ENCODE measurements around the gene FAM193A. TPM values are rescaled to one million over a fixed set of nuclear protein-coding genes. Genes with fewer than 3 reads are reported as not detected.
"Not testable (repeated sequence)": the region's sequence is repeated elsewhere in the genome, so short reads cannot be mapped to it uniquely, and the experiment has no call there.

FAM193A gene
- total RNA-seq, 1 donor from 2014 or later = 28.8 TPM

- Mint-ChIP-seq H3K27me3 (ENCODE audit: low read depth, unreplicated experiment) (no peaks in the 10 kb centered on the region), H3K36me3 (ENCODE audit: low read depth, unreplicated experiment) (no peaks in the 10 kb centered on the region), H3K4me1 (ENCODE audit: low read depth, unreplicated experiment) (peaks cover 5% of the 10 kb centered on the region), H3K4me3 (ENCODE audit: unreplicated experiment) (peak overlapping the region; percentile 89), H3K9me3 (ENCODE audit: unreplicated experiment) (no peaks in the 10 kb centered on the region), H3K27ac (ENCODE audit: unreplicated experiment) (peak overlapping the region; percentile 95)
- DNase-seq (ENCODE audit: low read depth) (no peak), FAIRE-seq (no peak)
- Histone ChIP-seq H3K4me1 (ENCODE audit: insufficient read depth, low read length) (peaks cover 16% of the 10 kb centered on the region), H3K27me3 (ENCODE audit: insufficient read depth, low read length) (no peaks in the 10 kb centered on the region), H3K4me3 (ENCODE audit: insufficient read depth, low read depth, low read length) (peak overlapping the region; percentile 72), H3K27ac (ENCODE audit: low read depth, low read length) (peak overlapping the region; percentile 92), H3K4me2 (ENCODE audit: low read length) (peak overlapping the region; percentile 99), H3K9ac (ENCODE audit: low read length) (peak overlapping the region; percentile 97), H4K20me1 (ENCODE audit: insufficient read depth, low read length) (peaks cover 25% of the 10 kb centered on the region), H3K9me3 (ENCODE audit: insufficient read depth, low read depth, low read length) (no peaks in the 10 kb centered on the region), H2AFZ (ENCODE audit: low read depth, low read length) (peak overlapping the region; percentile 87), H3K79me2 (ENCODE audit: insufficient read depth, low read length) (peaks cover 33% of the 10 kb centered on the region), H3K36me3 (ENCODE audit: insufficient read depth, low read length) (no peaks in the 10 kb centered on the region)
- TF ChIP-seq CTCF (IDR thresholded peaks at IDR 0.05; ENCODE audit: insufficient read depth, low read depth, low read length) (no peak), EZH2 (IDR thresholded peaks at IDR 0.05; ENCODE audit: insufficient read depth, low read length) (no peak)
Observed at GRCh38 chr4:2534904-2535375, 1.5 kb upstream of the FAM193A start.

GRCh38 chr4:2535376-2536192 is 863 bp upstream of the FAM193A start:
- H2AFZ ChIP-seq (ENCODE audit: low read depth, low read length) = peak overlapping the region; percentile 87
- Mint-ChIP-seq H3K27ac (ENCODE audit: unreplicated experiment) (peak overlapping the region; percentile 97), H3K4me1 (ENCODE audit: low read depth, unreplicated experiment) (peaks cover 5% of the 10 kb centered on the region), H3K9me3 (ENCODE audit: unreplicated experiment) (no peaks in the 10 kb centered on the region), H3K27me3 (ENCODE audit: low read depth, unreplicated experiment) (no peaks in the 10 kb centered on the region), H3K4me3 (ENCODE audit: unreplicated experiment) (peak overlapping the region; percentile 89), H3K36me3 (ENCODE audit: low read depth, unreplicated experiment) (no peaks in the 10 kb centered on the region)
- H3K27me3 ChIP-seq (ENCODE audit: insufficient read depth, low read length) = no peaks in the 10 kb centered on the region
- peak overlapping the region; percentile 92 for H3K27ac ChIP-seq (ENCODE audit: low read depth, low read length)
- H3K4me3 ChIP-seq (ENCODE audit: insufficient read depth, low read depth, low read length) = peak overlapping the region; percentile 72
- H3K9me3 ChIP-seq (ENCODE audit: insufficient read depth, low read depth, low read length) = no peaks in the 10 kb centered on the region
- FAIRE-seq (no peak), DNase-seq (ENCODE audit: low read depth) (peak; percentile 11)
- TF ChIP-seq EZH2 (IDR thresholded peaks at IDR 0.05; ENCODE audit: insufficient read depth, low read length) = no peak
- H3K36me3 ChIP-seq (ENCODE audit: insufficient read depth, low read length) = no peaks in the 10 kb centered on the region
- peak overlapping the region; percentile 99 for H3K4me2 ChIP-seq (ENCODE audit: low read length)
- peaks cover 28% of the 10 kb centered on the region for H4K20me1 ChIP-seq (ENCODE audit: insufficient read depth, low read length)
- peaks cover 39% of the 10 kb centered on the region for H3K79me2 ChIP-seq (ENCODE audit: insufficient read depth, low read length)
- H3K9ac ChIP-seq (ENCODE audit: low read length) = peak overlapping the region; percentile 97
- H3K4me1 ChIP-seq (ENCODE audit: insufficient read depth, low read length) = peaks cover 16% of the 10 kb centered on the region

GRCh38 chr4:2537011-2537830 is 774 bp downstream of the FAM193A start:
- Histone ChIP-seq H3K27me3 (ENCODE audit: insufficient read depth, low read length) (no peaks in the 10 kb centered on the region), H4K20me1 (ENCODE audit: insufficient read depth, low read length) (peaks cover 44% of the 10 kb centered on the region), H3K4me2 (ENCODE audit: low read length) (peak overlapping the region; percentile 85), H3K4me1 (ENCODE audit: insufficient read depth, low read length) (peaks cover 16% of the 10 kb centered on the region), H3K79me2 (ENCODE audit: insufficient read depth, low read length) (peaks cover 56% of the 10 kb centered on the region), H3K4me3 (ENCODE audit: insufficient read depth, low read depth, low read length) (peak overlapping the region; percentile 63), H3K36me3 (ENCODE audit: insufficient read depth, low read length) (no peaks in the 10 kb centered on the region), H3K9ac (ENCODE audit: low read length) (peak overlapping the region; percentile 91), H2AFZ (ENCODE audit: low read depth, low read length) (peak overlapping the region; percentile 34), H3K9me3 (ENCODE audit: insufficient read depth, low read depth, low read length) (no peaks in the 10 kb centered on the region), H3K27ac (ENCODE audit: low read depth, low read length) (peak overlapping the region; percentile 75)
- DNase-seq (ENCODE audit: low read depth) = peak; percentile 24
- no peaks in the 10 kb centered on the region for H3K27me3 Mint-ChIP-seq (ENCODE audit: low read depth, unreplicated experiment)
- peak overlapping the region; percentile 95 for H3K27ac Mint-ChIP-seq (ENCODE audit: unreplicated experiment)
- H3K9me3 Mint-ChIP-seq (ENCODE audit: unreplicated experiment) = no peaks in the 10 kb centered on the region
- H3K4me1 Mint-ChIP-seq (ENCODE audit: low read depth, unreplicated experiment) = peaks cover 5% of the 10 kb centered on the region
- FAIRE-seq = no peak
- peak overlapping the region; percentile 96 for H3K4me3 Mint-ChIP-seq (ENCODE audit: unreplicated experiment)
- no peak for TF ChIP-seq CTCF (IDR thresholded peaks at IDR 0.05; ENCODE audit: insufficient read depth, low read depth, low read length)
- TF ChIP-seq EZH2 (IDR thresholded peaks at IDR 0.05; ENCODE audit: insufficient read depth, low read length) = no peak
- no peaks in the 10 kb centered on the region for H3K36me3 Mint-ChIP-seq (ENCODE audit: low read depth, unreplicated experiment)

- H3K4me3 Mint-ChIP-seq (ENCODE audit: unreplicated experiment); H3K27me3 Mint-ChIP-seq (ENCODE audit: low read depth, unreplicated experiment); H3K4me3 ChIP-seq (ENCODE audit: insufficient read depth, low read depth, low read length); H3K9me3 ChIP-seq (ENCODE audit: insufficient read depth, low read depth, low read length); DNase-seq (ENCODE audit: low read depth); H3K4me1 Mint-ChIP-seq (ENCODE audit: low read depth, unreplicated experiment); H3K27ac Mint-ChIP-seq (ENCODE audit: unreplicated experiment); H3K27me3 ChIP-seq (ENCODE audit: insufficient read depth, low read length); H3K4me1 ChIP-seq (ENCODE audit: insufficient read depth, low read length); H3K4me2 ChIP-seq (ENCODE audit: low read length); H3K36me3 ChIP-seq (ENCODE audit: insufficient read depth, low read length); H3K27ac ChIP-seq (ENCODE audit: low read depth, low read length); FAIRE-seq; H3K9ac ChIP-seq (ENCODE audit: low read length); H3K9me3 Mint-ChIP-seq (ENCODE audit: unreplicated experiment); H2AFZ ChIP-seq (ENCODE audit: low read depth, low read length); H3K36me3 Mint-ChIP-seq (ENCODE audit: low read depth, unreplicated experiment): not testable (repeated sequence)
- Histone ChIP-seq H4K20me1 (ENCODE audit: insufficient read depth, low read length) (peaks cover 94% of the 10 kb centered on the region), H3K79me2 (ENCODE audit: insufficient read depth, low read length) (peaks cover 100% of the 10 kb centered on the region)
Observed at GRCh38 chr4:2543580-2544191, 7.2 kb downstream of the FAM193A start.
